Suprapubic skin (tissue), 4 donors: Measurements from ENCODE around the gene GINS1. TPM values are rescaled to one million over a fixed set of nuclear protein-coding genes. Genes with fewer than 3 reads are reported as not detected.

Experiments used
- DNase-seq, 2 donors: peaks; one replicate each; pipeline ENCODE4 v3.0.0-alpha.2; 2019; ENCODE audit warnings: low spot score in 2 of 2
- H3K27ac ChIP-seq: fragments of 200-600 bp; sonication (generic); one replicate; pipeline ENCODE4 v1.5.1; 2019
- H3K27me3 ChIP-seq: fragments of 200-600 bp; sonication (generic); one replicate; pipeline ENCODE4 v1.5.1; 2019
- H3K36me3 ChIP-seq: fragments of 200-600 bp; sonication (generic); one replicate; pipeline ENCODE4 v1.5.1; 2019
- H3K4me1 ChIP-seq: fragments of 200-600 bp; sonication (generic); one replicate; pipeline ENCODE4 v1.5.1; 2019
- H3K4me3 ChIP-seq: fragments of 200-600 bp; sonication (generic); one replicate; pipeline ENCODE4 v1.5.1; 2019; ENCODE audit warnings: mild to moderate bottlenecking
- H3K9me3 ChIP-seq: fragments of 200-600 bp; sonication (generic); one replicate; pipeline ENCODE4 v1.5.1; 2019
- CTCF ChIP-seq, 2 donors: fragments of 200-600 bp in 1 of 2; fragments of 450-650 bp in 1 of 2; sonication (generic) in 1 of 2; IDR thresholded peaks; one replicate each; pipeline ENCODE4 v1.5.1; 2016 to 2019; ENCODE audit warnings: antibody characterized with exemption in 2 of 2, mild to moderate bottlenecking in 1 of 2, moderate library complexity in 1 of 2
- EP300 ChIP-seq: sonication (generic); formaldehyde crosslinking; IDR thresholded peaks from one replicate; pipeline ENCODE4 v1.6.1; 2017; ENCODE audit warnings: antibody characterized with exemption
- POLR2A ChIP-seq, 2 donors: fragments of 450-650 bp; IDR thresholded peaks; one replicate each; pipeline ENCODE4 v1.6.1; 2017; ENCODE audit warnings: antibody characterized with exemption in 2 of 2, mild to moderate bottlenecking in 2 of 2, moderate library complexity in 2 of 2
- POLR2AphosphoS5 ChIP-seq, 3 donors: sonication (generic); formaldehyde crosslinking; IDR thresholded peaks; one replicate each; pipeline ENCODE4 v1.6.1; 2017; ENCODE audit warnings: antibody characterized with exemption in 3 of 3
- WGBS: methylation state at CpG from one replicate; pipeline ENCODE4 v1.1.5; 2018; 5-methylcytosine and 5-hydroxymethylcytosine counted together
- total RNA-seq, 4 donors: library from RNA; depleted of rRNA; stranded (reverse); fragments of >200 nt; gene quantifications; one replicate each; pipeline ENCODE4 v1.1.0, GENCODE V29; 2016

Gene GINS1
- total RNA-seq, 4 donors from 2014 or later = 2.4 to 3.6 (median 2.6) TPM

GRCh38 chr20:25480156-25480555 is 72.7 kb downstream of the GINS1 start:
- no peak for TF ChIP-seq POLR2AphosphoS5 (IDR thresholded peaks at IDR 0.05)
- no peak for TF ChIP-seq POLR2A (IDR thresholded peaks at IDR 0.05)
- TF ChIP-seq EP300 = no peak
- no peak for TF ChIP-seq CTCF (IDR thresholded peaks at IDR 0.05)
- DNase-seq = no peak
- Histone ChIP-seq H3K36me3 (peaks cover 3% of the 10 kb centered on the region), H3K27ac (no peak overlapping the region), H3K4me1 (peaks cover 46% of the 10 kb centered on the region), H3K27me3 (no peaks in the 10 kb centered on the region), H3K9me3 (no peaks in the 10 kb centered on the region), H3K4me3 (no peak overlapping the region)
- 76% methylated on average over 7 of the region's 7 CpGs for WGBS

- Histone ChIP-seq H3K27me3 (no peaks in the 10 kb centered on the region), H3K4me3 (no peak overlapping the region), H3K27ac (no peak overlapping the region), H3K9me3 (no peaks in the 10 kb centered on the region), H3K4me1 (peaks cover 50% of the 10 kb centered on the region), H3K36me3 (peaks cover under 1% of the 10 kb centered on the region)
- 68% methylated on average over 9 of the region's 9 CpGs for WGBS
- DNase-seq = peak in 1 of 2 donors; percentile 58
- TF ChIP-seq CTCF (IDR thresholded peaks at IDR 0.05) (no peak), POLR2AphosphoS5 (IDR thresholded peaks at IDR 0.05) (no peak), EP300 (no peak), POLR2A (IDR thresholded peaks at IDR 0.05) (no peak)
These were observed 73.3 kb downstream of the GINS1 start for GRCh38 chr20:25480797-25481196.

- no peaks in the 10 kb centered on the region for H3K36me3 ChIP-seq
- no peak overlapping the region for H3K27ac ChIP-seq
- 76% methylated on average over 6 of the region's 11 CpGs for WGBS
These were observed 73.9 kb downstream of the GINS1 start for GRCh38 chr20:25481235-25481917.

GRCh38 chr20:25481918-25482253 is 74.4 kb downstream of the GINS1 start:
- peaks cover 56% of the 10 kb centered on the region for H3K4me1 ChIP-seq
- no peak overlapping the region for H3K4me3 ChIP-seq
- TF ChIP-seq EP300 (no peak), POLR2AphosphoS5 (IDR thresholded peaks at IDR 0.05) (no peak), POLR2A (IDR thresholded peaks at IDR 0.05) (no peak), CTCF (IDR thresholded peaks at IDR 0.05) (no peak)
- no peaks in the 10 kb centered on the region for H3K36me3 ChIP-seq
- no peak overlapping the region for H3K27ac ChIP-seq
- WGBS = 63% methylated on average over 6 of the region's 12 CpGs
- H3K9me3 ChIP-seq = no peaks in the 10 kb centered on the region
- DNase-seq = peak in 1 of 2 donors; percentile 65
- H3K27me3 ChIP-seq = no peaks in the 10 kb centered on the region

More at GRCh38 chr20:25481235-25481917, 73.9 kb downstream of the GINS1 start:
- Histone ChIP-seq H3K4me1 (peaks cover 51% of the 10 kb centered on the region), H3K4me3 (no peak overlapping the region), H3K27me3 (no peaks in the 10 kb centered on the region), H3K9me3 (no peaks in the 10 kb centered on the region)
- TF ChIP-seq CTCF (IDR thresholded peaks at IDR 0.05) = no peak
- TF ChIP-seq POLR2AphosphoS5 (IDR thresholded peaks at IDR 0.05) = no peak
- no peak for TF ChIP-seq EP300
- no peak for TF ChIP-seq POLR2A (IDR thresholded peaks at IDR 0.05)
- peak in 1 of 2 donors; percentile 65 for DNase-seq

DNA sequence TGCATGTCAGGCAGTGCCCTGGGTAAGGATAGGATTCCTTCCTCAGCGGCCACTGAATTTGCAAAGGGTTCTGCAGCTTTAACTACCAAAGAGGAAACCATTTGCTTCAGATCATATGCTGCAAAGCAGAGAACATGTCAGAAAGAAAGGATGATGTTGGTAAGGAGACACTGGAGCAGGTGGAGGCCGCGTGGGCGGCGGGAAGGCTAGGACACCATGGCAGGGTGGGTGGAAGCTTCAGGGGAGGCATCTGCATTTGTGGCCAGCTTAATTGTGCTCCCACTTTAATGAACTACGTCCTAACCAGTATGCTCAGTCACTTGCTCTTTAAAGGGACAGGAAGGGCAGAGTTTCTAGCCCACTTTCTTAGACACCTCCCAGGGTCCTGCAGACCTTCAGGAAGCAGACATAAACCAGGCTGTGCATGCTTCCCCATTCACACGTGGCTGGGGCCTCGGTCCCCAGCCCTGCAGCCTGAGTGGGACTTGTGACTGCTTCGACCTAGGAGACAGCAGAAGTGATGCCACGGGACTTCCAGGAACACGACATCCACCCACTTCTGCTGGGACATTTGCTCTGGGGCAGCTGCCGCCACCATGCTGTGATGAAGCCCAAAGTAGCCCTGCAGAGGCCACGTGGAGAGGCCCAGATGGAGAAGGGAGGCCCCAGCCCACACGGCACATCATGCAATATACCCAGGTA is 76.1 kb downstream of the GINS1 start:
- Histone ChIP-seq H3K4me3 (no peak overlapping the region), H3K27ac (no peak overlapping the region), H3K36me3 (peaks cover 3% of the 10 kb centered on the region), H3K9me3 (no peaks in the 10 kb centered on the region), H3K4me1 (peaks cover 62% of the 10 kb centered on the region), H3K27me3 (no peaks in the 10 kb centered on the region)
- DNase-seq = no peak
- WGBS = 70% methylated on average over 14 of the region's 14 CpGs
- TF ChIP-seq EP300 (no peak), POLR2AphosphoS5 (IDR thresholded peaks at IDR 0.05) (no peak), CTCF (IDR thresholded peaks at IDR 0.05) (no peak), POLR2A (IDR thresholded peaks at IDR 0.05) (no peak)
